ENCODE results near the gene GNG4.
A peak's percentile ranks its signal among the peaks of the same experiment; 100 is the strongest.

The GNG4 gene

DNA sequence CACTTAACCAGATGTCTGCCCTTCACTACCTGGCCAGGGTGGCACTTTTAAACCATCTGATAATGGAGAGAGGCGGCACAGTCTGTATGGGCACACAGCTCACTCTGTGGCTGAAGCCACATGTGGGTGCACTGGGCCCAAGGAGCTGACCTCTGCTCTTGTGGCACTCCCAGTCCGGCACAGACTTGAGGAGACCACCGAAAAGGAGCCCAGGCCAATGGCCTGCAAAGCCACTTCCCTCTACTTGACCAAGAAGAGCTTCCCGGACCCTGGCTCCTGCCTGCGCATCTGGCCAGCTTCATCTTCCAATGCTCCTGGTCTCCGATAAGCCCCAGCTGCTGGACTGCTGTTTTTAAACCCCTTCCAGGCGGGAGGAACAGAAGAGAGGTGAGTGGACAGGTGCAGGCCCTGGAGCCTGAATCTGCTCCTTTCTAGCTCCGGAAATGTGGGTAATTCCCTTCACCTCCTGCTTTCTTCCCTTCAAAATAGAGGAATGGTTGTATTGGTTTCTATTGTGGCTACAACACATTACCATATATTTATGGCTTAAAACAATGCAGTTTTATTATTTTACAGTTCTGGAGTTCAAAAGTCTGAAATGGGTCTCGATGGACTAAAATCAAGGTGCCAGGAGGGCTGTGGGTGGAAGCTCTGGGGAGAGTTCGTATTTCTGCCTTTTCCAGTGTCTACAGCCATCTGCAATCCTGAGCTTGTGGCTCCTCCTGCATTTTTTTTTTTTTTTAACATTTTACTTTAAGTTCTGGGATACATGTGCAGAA is 11.6 kb downstream of the GNG4 start:
- DNase-seq, result no peak
- no peaks in the 10 kb centered on the region for H3K27me3 ChIP-seq (replicated peaks)
- H3K4me3 ChIP-seq (ENCODE audit: low read depth, low read length), result no peak overlapping the region
- H3K36me3 ChIP-seq (replicated peaks), result no peaks in the 10 kb centered on the region
- in situ Hi-C loops (cut with HindIII; ENCODE audit: low pct_ligation_motif_present, low sequenced_read_pairs), result no loop called here
- H3K27ac ChIP-seq, result no peak overlapping the region
- TF ChIP-seq, protein P1, sequence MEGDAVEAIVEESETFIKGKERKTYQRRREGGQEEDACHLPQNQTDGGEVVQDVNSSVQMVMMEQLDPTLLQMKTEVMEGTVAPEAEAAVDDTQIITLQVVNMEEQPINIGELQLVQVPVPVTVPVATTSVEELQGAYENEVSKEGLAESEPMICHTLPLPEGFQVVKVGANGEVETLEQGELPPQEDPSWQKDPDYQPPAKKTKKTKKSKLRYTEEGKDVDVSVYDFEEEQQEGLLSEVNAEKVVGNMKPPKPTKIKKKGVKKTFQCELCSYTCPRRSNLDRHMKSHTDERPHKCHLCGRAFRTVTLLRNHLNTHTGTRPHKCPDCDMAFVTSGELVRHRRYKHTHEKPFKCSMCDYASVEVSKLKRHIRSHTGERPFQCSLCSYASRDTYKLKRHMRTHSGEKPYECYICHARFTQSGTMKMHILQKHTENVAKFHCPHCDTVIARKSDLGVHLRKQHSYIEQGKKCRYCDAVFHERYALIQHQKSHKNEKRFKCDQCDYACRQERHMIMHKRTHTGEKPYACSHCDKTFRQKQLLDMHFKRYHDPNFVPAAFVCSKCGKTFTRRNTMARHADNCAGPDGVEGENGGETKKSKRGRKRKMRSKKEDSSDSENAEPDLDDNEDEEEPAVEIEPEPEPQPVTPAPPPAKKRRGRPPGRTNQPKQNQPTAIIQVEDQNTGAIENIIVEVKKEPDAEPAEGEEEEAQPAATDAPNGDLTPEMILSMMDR (IDR thresholded peaks at IDR 0.05; ENCODE audit: low read depth, low read length, missing control alignments), result no peak

DNA sequence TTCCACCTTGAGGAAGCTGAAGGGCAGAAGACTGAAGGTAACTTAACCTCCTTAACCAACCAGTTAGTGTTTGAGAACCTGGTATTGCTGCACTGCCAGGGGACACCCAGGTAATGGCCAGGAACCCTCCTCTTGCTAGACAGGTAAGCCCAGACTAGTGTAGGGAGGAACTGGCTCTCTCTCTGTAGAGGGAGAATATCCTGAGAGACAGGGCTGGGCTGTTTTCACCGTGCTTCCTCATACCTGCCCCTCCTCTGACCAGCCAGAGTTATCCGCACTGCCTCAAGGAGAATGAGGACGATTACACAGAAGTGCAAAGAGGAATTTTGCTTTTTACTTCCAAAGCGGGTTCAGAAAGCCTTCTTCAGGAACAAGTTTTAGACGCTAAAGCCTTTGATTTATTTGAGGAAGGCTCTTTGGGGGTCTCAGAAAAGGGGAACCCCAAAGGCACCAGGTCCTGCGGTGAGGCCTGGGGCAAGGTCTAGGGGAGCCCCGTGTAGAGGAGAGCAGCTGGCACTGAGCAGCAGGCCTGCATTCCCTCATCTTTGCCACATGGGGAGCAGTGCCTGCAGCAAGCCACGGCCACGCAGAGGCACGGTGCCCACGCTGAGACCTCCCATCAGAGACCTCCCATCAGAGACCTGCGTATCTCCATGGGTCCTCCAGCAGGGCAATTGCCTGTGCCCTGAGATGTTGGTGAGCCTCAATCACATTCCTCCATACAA is 13.5 kb downstream of the GNG4 start:
- in situ Hi-C loops (cut with HindIII; ENCODE audit: low pct_ligation_motif_present, low sequenced_read_pairs), result no loop called here
- Histone ChIP-seq H3K4me3 (ENCODE audit: low read depth, low read length) (no peak overlapping the region), H3K27ac (no peak overlapping the region), H3K36me3 (replicated peaks) (no peaks in the 10 kb centered on the region), H3K27me3 (replicated peaks) (no peaks in the 10 kb centered on the region)
- TF ChIP-seq, protein P1 (IDR thresholded peaks at IDR 0.05; ENCODE audit: low read depth, low read length, missing control alignments), result peak; percentile 37
- DNase-seq, result no peak

DNA sequence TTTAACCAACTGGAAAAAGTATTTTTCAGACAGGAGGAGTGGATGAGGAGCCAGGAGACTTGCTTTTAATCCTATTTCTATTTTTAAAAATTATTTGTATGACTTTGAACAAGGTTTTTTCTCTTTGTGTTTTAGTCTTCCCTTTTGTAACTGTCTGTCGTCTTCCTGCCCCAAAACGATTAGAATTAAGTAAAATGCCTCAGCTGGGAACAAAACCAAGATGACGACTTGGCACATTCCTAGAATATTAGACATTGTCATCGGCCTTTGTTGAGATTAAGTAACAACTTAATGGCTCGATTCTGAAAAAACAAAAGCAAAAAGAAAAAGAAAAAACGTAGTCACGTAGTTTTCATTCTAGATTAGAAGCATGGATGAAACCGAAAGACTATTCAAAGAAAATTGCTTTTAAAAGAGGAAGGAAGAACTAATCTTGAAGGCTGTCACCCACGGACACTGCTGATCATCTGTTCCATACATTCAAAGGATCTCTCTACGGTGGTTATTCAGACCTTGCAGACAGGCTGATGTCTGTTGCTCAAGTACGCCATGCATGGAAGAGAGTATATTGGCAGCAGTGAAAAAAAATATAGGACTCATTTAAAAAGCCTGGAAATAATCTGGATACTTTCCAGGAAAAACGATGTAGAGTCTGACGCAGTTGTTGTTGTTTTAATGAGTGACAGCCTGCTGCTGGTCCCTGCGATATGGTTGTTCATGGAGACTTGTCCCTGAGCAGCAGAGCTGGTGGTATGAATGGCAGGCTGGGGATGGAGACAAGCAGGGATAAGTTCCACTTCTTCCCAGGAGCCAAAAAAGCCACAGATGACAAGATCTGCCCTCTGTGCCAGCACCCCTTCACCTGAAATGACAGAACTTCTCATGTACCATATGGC is 16.8 kb downstream of the GNG4 start:
- Histone ChIP-seq H3K27me3 (replicated peaks) (no peaks in the 10 kb centered on the region), H3K4me3 (ENCODE audit: low read depth, low read length) (peak overlapping the region; percentile 15), H3K36me3 (replicated peaks) (no peaks in the 10 kb centered on the region), H3K27ac (peak overlapping the region; percentile 56)
- in situ Hi-C loops (cut with HindIII; ENCODE audit: low pct_ligation_motif_present, low sequenced_read_pairs), result no loop called here
- TF ChIP-seq, protein P1 (IDR thresholded peaks at IDR 0.05; ENCODE audit: low read depth, low read length, missing control alignments), result peak; percentile 29
- peak; percentile 70 for DNase-seq

DNA sequence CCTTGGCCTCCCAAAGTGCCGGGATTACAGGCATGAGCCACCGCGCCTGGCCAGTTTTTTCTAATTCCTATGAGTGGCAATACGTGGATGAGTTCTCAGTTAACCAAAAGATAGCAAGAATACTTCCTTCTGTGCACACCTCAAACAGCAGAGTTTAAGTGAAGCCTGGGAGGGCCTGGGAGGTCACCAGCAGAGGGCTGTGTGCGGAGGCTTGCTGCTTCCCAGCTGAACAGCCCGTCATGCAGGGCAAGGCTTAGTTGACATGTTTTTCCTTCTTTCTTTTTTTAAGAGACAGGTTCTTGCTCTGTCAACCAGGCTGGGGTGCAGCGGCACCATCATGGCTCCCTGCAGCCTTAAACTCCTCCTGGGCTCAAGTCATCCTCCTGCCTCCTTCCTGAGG is 17.8 kb downstream of the GNG4 start:
- in situ Hi-C loops (cut with HindIII; ENCODE audit: low pct_ligation_motif_present, low sequenced_read_pairs), result no loop called here
- Histone ChIP-seq H3K27ac (peak overlapping the region; percentile 56), H3K36me3 (replicated peaks) (no peaks in the 10 kb centered on the region), H3K27me3 (replicated peaks) (no peaks in the 10 kb centered on the region), H3K4me3 (ENCODE audit: low read depth, low read length) (no peak overlapping the region)
- no peak for DNase-seq
- TF ChIP-seq, protein P1 (IDR thresholded peaks at IDR 0.05; ENCODE audit: low read depth, low read length, missing control alignments), result peak; percentile 32

DNA sequence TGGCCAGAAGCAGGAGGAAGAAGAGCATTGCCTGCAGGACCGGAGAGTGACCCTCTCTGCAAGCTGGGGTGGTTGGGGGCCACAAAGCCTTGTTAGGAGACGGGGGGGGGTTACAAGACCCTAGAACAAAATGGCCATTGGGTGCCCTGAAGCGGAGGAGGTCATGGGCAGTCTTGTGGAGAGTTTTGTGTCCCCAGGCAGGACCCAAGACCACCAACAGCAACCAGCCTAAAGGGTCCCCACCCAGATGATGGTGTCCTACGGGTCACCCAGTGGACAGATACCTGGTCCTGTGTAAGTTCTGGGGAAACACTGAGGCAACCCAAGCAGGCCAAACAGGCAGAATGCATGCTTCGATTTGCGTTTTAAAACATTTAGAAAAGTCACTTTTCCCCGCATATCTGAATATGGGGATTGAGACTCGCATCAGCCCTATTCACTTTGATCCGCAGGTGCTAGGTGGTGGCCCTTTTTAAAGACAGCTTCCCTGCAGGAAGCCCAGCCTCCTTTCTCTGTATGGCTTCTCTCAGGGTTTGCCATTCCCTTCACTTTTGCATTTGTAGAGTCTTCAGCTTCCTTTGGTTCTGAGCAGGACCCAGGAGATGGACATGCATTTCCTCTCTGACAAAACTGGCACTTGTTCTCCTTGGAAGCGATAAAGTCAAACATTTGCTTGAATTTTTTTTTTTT is 21.1 kb downstream of the GNG4 start:
- in situ Hi-C loops (cut with HindIII; ENCODE audit: low pct_ligation_motif_present, low sequenced_read_pairs), result no loop called here
- Histone ChIP-seq H3K27ac (no peak overlapping the region), H3K4me3 (ENCODE audit: low read depth, low read length) (no peak overlapping the region), H3K36me3 (replicated peaks) (no peaks in the 10 kb centered on the region), H3K27me3 (replicated peaks) (no peaks in the 10 kb centered on the region)
- DNase-seq, result no peak
- TF ChIP-seq, protein P1 (IDR thresholded peaks at IDR 0.05; ENCODE audit: low read depth, low read length, missing control alignments), result no peak
